Measurements from ENCODE around the gene USP32. TPM values are rescaled to one million over a fixed set of nuclear protein-coding genes. Genes with fewer than 3 reads are reported as not detected.

Gene USP32
- total RNA-seq, 5 donors from 2014 or later (not counting 1 experiment from before 2014, with no cell fraction given): 30.0 to 34.5 (median 31.4) TPM

DNA sequence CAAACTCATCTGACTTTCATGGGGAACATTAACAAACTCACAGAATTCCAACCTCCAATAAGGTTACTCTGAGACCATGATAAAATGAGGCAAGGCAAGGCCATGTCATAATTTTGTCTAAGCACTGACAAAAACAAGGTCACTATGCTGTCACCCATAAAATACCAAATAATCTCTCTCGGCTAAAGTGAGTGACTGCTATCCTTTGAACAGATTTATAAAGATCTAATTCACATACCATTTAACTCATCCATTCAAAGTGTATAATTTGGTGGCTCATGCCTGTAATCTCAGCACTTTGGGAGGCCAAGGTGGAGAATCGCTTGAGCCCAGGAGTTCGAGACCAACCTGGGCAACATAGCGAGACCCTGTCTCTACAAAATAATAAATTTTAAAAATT, 262.8 kb downstream of the USP32 start:
- no peaks in the 10 kb centered on the region for H3K9me3 ChIP-seq
- H3K9me3 Mint-ChIP-seq: no peaks in the 10 kb centered on the region
- CTCF ChIA-PET: interaction anchor here in 1 of 2 donors (0.6 kb wide), 1 partner anchor 312 kb away, joined by 4 read pairs; no protein-coding TSS in a partner anchor
- ATAC-seq (replicated peaks in 1 of 4) (no peak), DNase-seq (no peak)
- peaks cover 13% of the 10 kb centered on the region for H3K36me3 Mint-ChIP-seq
- peaks cover 0 to 4% of the 10 kb centered on the region in 2 experiments for H3K4me1 ChIP-seq (ENCODE audit: control insufficient read depth in 1 of 2, extremely low read depth in 1 of 2, insufficient read depth in 2 of 2, low read length in 2 of 2)
- H3K27ac Mint-ChIP-seq: no peak overlapping the region
- H3K4me1 Mint-ChIP-seq: peaks cover 9 to 13% (median 11%) of the 10 kb centered on the region in 3 donors
- H3K27me3 Mint-ChIP-seq: peaks cover 0 to 3% of the 10 kb centered on the region in 2 donors
- no peak overlapping the region for H3K27ac ChIP-seq (ENCODE audit: low read length)
- no peak overlapping the region for H3K4me3 ChIP-seq (ENCODE audit: control insufficient read depth in 1 of 2, extremely low read depth in 1 of 2, low read length in 1 of 2)
- H3K36me3 ChIP-seq (ENCODE audit: control insufficient read depth in 2 of 2, extremely low read depth in 1 of 2, insufficient read depth in 1 of 2, low read length in 1 of 2): no peaks in the 10 kb centered on the region
- POLR2A ChIA-PET: no interaction called here
- WGBS (ENCODE audit: insufficient coverage): no CpG with 5 or more reads among the region's 4 CpGs
- no peak overlapping the region for H3K4me3 Mint-ChIP-seq
- H3K27me3 ChIP-seq (replicated peaks in 1 of 2; ENCODE audit: control insufficient read depth in 2 of 2, extremely low read depth in 1 of 2, insufficient read depth in 2 of 2, low read length in 1 of 2): peaks cover 0 to 13% of the 10 kb centered on the region in 2 experiments

Other genes starting within 250 kb of the USP32 start
- not detected for gene CA4, start 242.2 kb downstream of the USP32 start, total RNA-seq
- not detected for gene CHCT1, start 30.4 kb upstream of the USP32 start, total RNA-seq
- 10 to 100 TPM; 32.2 to 42.0 (median 36.6) TPM for gene APPBP2, start 134.1 kb upstream of the USP32 start, total RNA-seq
- gene PPM1D, start 208.1 kb upstream of the USP32 start, total RNA-seq: 10 to 100 TPM; 17.0 to 22.5 (median 19.6) TPM